Activated CD8-positive, alpha-beta memory T cell treated with anti-CD3 and anti-CD28 coated beads, Interleukin-2, amount 50 U/mL, for 1 hour (primary cell): Measurements from ENCODE around the gene DSE.

Experiments used
- DNase-seq: peaks from one replicate; pipeline ENCODE4 v3.0.0-alpha.2; 2020; ENCODE audit errors: extremely low read depth

DSE gene

DNA sequence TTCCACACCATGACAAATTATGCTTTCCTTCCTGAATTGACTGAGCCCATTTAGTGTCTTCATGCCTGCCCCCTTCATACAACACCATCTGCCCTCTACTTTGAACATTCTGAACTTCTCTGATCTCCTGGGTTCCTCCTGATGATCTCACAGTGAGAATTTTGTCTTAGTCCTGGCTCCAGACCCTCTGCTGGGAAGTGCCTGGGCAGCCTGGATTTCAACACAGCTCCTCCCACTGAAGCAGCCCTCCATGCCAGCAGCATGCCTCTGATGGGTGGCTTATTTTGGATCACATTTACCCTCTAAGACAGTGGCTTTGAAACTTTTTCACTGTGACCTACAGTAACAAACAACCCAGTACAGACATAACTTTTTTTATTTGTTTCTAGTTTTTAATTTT is 41.5 kb downstream of the DSE start:
- DNase-seq = no peak

- DNase-seq = no peak
Measured at GRCh38 chr6:116413357-116413756, 42.6 kb downstream of the DSE start.

GRCh38 chr6:116417661-116418060 is 46.9 kb downstream of the DSE start:
- DNase-seq = no peak

DNA sequence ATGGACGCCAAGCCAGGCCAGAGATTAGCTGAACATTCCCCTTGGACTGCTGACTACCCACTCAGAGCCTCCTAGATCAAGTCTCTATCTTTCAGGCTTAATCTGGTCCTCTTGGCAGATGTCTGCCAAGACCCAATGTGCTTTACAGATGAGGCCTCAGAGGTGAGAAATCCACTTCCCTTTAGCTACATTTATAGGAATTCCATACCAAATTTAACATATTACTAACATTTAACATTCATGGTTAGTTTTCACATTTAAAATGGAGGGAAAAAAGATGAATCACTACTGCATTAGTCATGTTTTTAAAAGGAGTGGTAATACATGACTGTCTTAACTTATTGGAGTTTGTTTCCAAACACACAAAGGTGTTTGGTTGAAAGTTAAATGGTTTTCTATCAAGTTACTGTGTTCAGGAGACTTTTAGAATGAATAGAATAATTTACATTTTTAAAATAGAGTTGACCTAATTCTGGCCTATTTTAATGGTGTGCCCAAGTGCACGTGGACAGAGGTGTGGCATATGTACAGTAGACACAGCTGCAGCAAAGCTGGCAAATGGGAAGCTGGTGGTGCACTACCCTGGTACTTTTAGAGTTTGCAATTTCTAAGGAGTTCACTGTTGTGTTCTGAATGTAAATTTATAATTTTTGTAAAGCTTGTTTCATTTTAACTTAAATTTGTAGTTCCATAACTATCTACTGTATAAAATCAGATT is 48.5 kb downstream of the DSE start:
- DNase-seq = no peak

DNA sequence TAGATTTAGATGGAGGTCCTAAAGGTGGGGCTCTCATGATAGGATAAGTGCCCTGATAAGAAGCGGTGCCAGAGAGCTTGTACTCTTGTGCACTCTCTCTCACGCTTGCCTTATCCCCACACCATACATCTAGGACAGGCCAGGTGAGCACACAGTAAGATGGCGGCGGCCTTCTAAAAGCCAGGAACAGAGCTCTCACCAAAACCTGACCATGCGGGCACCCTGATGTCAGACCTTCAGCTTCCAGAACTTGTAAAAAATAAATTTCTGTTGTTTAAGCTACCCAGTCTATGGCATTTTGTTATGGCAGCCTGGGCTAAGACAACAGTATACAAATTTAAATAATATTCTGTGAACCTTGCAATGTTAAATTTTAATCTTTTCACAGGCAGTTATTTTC is 49.6 kb downstream of the DSE start:
- no peak for DNase-seq

- no peak for DNase-seq
Measured at GRCh38 chr6:116422238-116422637, 51.5 kb downstream of the DSE start.

DNA sequence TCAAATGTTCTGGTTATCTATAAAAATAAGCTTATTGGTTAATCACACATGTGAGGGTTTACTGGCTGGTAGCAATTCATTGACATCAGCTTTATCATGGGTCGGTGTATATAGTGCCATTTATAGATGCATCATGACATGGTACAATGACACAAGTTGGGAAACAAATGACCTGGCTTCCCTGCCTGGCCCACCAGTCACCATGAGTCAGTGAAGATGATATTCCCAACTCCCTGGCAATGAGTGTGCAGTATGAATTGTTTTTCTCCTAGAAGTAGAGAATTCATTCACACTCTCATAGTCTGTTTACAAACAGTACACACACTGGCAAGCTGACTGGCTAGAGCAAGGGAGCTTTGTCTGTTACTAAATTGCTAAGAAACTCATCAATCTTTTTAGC is 53.3 kb downstream of the DSE start:
- no peak for DNase-seq

- DNase-seq = no peak
Measured at GRCh38 chr6:116426551-116426950, 55.8 kb downstream of the DSE start.

- no peak for DNase-seq
Measured at GRCh38 chr6:116429111-116429510, 58.4 kb downstream of the DSE start.

DNA sequence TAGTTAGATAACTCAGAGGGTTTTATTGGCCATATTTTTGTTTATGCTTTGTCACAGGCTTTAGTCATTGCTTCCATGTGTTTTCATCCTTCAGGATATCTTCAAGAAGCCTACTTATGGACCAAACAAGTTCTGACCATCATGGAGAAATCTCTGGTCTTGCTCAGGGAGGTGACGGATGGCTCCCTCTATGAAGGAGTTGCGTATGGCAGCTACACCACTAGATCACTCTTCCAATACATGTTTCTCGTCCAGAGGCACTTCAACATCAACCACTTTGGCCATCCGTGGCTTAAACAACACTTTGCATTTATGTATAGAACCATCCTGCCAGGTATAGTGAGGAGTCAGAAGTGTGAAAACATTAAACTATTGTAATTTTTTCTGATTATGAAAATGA is 60.1 kb downstream of the DSE start:
- no peak for DNase-seq

- DNase-seq = no peak
Measured at GRCh38 chr6:116431964-116432595, 61.3 kb downstream of the DSE start.

GRCh38 chr6:116433206-116433712 is 62.5 kb downstream of the DSE start:
- DNase-seq = no peak

- no peak for DNase-seq
Measured at GRCh38 chr6:116434056-116434725, 63.4 kb downstream of the DSE start.

DNA sequence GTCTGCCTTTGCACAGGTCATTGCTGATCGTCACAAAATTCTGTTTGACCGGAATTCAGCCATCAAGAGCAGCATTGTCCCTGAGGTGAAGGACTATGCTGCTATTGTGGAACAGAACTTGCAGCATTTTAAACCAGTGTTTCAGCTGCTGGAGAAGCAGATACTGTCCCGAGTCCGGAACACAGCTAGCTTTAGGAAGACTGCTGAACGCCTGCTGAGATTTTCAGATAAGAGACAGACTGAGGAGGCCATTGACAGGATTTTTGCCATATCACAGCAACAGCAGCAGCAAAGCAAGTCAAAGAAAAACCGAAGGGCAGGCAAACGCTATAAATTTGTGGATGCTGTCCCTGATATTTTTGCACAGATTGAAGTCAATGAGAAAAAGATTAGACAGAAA is 65.8 kb downstream of the DSE start:
- no peak for DNase-seq

DNA sequence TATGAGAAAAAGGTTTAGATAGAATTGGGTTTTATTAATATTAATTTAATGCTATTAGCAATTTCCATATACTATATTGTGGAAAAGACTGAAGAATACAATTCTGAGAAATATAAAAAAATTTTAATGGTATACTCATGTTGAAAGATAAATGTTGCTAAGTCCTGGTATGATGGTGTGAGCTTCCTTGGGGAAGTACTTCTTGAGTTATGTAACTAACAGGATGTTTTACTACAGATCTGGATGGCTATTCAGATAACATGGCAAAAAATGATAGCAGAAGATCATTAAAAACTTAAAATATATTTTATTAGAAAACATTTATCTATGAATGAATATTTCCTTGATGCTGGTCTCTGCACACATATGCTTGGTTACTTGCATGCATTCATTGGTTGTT is 66.9 kb downstream of the DSE start:
- no peak for DNase-seq

DNA sequence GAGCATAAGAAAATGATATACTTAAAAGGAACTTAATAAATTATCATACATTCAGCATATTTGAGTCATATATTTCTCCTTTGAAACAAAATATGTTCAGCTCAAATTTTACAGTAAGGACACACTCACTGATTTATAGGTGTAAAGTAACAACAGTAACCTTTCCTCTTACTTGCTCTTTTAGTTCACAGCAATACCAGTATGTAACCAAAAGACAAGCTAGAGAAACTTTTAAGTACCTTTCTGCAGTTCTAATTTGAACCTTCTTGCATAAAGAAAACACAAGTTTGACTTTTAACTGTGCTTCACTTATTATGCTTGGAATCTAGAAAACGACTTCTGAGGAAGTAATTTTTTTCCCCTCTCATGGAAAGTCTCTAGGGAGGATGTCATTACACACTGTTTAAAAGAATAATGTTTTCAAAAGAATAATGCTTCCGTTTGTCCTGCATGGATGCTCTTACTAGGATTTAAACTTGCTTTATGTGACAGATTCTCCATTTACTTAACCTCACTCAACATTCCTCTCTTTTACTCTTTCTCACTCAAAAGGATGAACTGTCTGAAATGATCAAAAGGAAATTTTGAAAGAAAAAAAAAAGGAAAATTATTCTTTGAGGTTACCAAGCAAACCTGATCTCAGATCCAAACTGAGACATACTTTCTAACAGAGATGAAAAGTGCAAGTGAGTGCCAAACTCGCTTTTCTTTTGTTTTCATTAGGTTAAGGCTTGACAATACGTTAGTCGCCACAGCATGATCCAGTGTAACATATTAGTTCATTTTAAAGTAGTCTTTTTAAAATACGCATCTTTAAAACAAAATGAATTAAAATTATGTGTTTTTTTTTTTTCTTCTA is 68.1 kb downstream of the DSE start:
- no peak for DNase-seq

- no peak for DNase-seq
Measured at GRCh38 chr6:116439522-116440051, 68.8 kb downstream of the DSE start.

DNA sequence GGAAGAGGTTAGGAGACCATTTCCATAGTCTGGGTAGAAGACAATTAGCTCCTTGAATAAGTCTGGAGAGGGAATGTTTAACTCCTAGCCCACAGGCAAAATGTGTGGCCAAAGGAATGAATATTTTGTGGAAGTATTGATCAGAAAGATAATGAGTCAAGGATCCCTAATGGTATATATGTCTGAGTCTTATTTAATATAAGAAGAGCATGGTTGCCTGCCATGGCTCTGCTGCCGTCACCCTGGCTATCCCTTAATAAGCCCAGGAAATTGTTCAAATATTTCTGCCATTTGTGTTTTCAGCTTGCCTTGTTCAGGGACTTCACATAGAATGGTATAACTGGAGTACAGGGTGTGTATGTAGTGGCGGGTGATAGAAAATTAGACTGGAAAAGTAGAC is 72.4 kb downstream of the DSE start:
- DNase-seq = no peak

DNA sequence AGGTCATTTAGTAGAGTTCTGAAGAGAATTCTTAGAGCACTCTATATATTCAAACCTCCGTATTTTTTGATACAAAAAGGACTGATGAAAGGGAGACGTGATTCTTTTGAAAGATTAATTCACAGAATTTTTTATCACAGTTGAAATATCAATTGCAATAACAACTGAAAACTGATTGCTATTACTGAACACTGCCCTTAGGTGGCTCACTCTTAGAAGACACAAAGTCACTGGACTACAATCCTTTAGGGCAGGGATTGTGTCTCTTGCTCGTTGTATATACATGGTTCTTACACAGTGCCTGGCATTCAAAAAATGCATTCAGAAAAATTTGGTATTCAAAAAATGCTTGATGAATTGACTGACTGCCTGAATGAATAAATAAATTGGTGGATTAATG is 73.3 kb downstream of the DSE start:
- DNase-seq = no peak

DNA sequence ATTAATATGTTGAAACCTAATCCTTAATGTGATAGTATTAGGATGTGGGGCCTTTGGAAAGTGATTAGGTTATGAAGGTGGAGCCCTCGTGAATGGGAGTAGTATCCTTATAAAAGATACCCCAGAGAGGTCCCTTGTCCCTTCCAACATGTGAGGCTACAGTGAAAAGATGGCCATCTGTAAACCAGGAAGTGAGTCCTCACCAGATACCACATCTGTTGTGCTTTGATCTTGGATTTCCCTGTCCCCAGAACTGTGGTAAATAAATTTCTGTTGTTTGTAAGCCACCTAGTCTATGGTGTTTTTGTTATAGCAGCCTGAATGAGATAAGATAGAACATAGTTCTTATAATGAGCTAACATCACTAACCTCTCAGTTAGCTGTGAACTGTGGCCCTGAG is 73.8 kb downstream of the DSE start:
- DNase-seq = no peak

DNA sequence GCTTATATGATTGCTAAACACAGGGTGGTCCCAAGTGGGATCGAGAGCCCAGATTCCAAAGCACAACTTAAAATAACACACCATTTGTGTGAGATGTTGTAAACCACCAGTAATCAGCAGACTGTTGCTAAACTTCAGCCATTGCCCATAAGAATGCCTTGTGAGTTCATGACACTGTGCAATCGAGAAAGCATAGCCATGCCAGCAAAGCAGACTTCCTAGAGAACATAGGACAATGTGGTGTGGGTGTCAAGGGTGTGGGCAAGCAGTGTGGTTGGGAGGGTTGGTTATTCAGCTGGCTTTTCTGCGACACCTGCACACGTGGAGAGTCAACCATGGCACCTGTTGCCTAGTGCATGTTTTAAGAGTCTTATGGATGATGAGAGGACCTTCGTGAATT is 74.4 kb downstream of the DSE start:
- DNase-seq = no peak

DNA sequence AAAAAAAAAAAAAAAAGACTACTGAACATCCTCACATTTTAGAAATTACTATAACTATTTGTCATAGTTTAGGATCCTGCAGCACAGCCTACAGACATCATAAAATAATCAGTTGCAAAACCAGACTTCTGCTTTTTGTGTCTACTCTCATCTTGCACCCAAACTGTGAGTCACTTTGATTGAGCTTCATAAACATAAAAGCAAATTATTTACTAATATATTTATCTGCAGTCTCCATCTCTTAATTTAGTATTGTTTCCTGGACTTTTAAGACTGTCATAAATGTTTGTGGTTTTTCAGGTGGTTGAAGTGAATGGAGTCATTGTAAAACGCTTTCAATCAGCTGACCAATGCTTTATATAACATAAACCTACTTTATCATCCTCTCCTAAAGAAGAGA is 75.7 kb downstream of the DSE start:
- DNase-seq = no peak
